PFSK-1 (cell line): ENCODE results near the gene GPR39.

Experiments
- FOXP2 ChIP-seq: optimal IDR thresholded peaks from 2 replicates; pipeline ENCODE3; 2011; ENCODE audit warnings: borderline replicate concordance, control low read depth, inconsistent platforms; ENCODE audit not compliant: insufficient read depth; ENCODE audit errors: extremely low read length, extremely low read depth
- POLR2AphosphoS5 ChIP-seq: IDR thresholded peaks from 2 replicates; pipeline ENCODE4 v1.6.1; 2012; ENCODE audit warnings: low read depth, mild to moderate bottlenecking, control low read depth, low read length, moderate library complexity
- REST ChIP-seq, 2 experiments: IDR thresholded peaks; 2 replicates each; pipeline versions ENCODE4 v1.6.1 to v1.8.0; 2011 to 2012; ENCODE audit warnings: low read depth in 2 of 2, low read length in 2 of 2, control low read depth in 1 of 2, inconsistent platforms in 1 of 2, mild to moderate bottlenecking in 1 of 2, moderate library complexity in 1 of 2; ENCODE audit not compliant: insufficient read depth in 1 of 2
- SIN3A ChIP-seq: IDR thresholded peaks from 2 replicates; pipeline ENCODE4 v1.6.1; 2012; ENCODE audit warnings: mild to moderate bottlenecking, low read length, moderate library complexity, borderline replicate concordance; ENCODE audit not compliant: insufficient read depth
- TAF1 ChIP-seq: IDR thresholded peaks from 2 replicates; pipeline ENCODE4 v1.6.1; 2012; ENCODE audit warnings: low read length, control low read depth, borderline replicate concordance; ENCODE audit not compliant: insufficient read depth

Gene GPR39

GRCh38 chr2:132547090-132547687 is 130.6 kb downstream of the GPR39 start:
- no peak for TF ChIP-seq FOXP2
- no peak for TF ChIP-seq TAF1
- no peak for TF ChIP-seq POLR2AphosphoS5
- TF ChIP-seq SIN3A: no peak
- TF ChIP-seq REST (IDR thresholded peaks at IDR 0.05; ENCODE audit: insufficient read depth in 1 of 2, low read depth in 2 of 2, low read length in 2 of 2): no peak

DNA sequence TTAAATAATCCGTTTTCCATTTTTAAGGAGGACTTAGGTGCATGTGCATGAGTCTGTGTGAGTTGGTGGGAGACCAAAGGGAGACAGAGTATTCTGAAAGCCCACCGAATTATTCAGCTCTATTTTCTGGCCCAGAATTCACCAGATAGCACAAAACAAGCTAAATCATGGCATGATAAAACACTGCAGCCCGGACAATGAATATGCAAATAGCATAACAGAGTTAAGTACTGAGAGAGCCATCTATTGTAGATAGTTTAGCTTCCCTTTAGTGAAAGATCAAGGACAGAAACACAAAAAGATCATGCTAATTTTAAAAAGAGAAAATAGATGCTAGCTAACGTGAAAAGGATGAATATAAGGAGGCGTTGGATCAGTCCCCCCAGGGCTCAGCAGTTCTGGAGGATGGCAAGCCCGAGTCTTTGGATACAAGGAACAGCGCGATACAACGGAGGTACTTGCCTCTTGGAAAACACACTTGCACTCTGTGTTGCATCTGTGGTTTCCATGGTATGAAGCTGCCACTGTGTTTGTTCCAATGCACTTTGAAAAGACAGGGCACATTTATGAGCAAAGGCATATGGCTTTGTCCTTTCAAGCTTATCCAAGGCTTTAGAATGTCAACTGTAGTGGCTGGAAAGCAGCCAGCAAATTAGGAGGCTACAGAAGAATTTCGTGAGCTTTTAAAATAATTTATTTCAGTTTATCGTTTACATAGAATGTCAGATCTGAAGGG is 133.5 kb downstream of the GPR39 start:
- no peak for TF ChIP-seq POLR2AphosphoS5
- TF ChIP-seq FOXP2: no peak
- no peak for TF ChIP-seq REST (IDR thresholded peaks at IDR 0.05; ENCODE audit: insufficient read depth in 1 of 2, low read depth in 2 of 2, low read length in 2 of 2)
- TF ChIP-seq TAF1: no peak

GRCh38 chr2:132550946-132551345 is 134.3 kb downstream of the GPR39 start:
- TF ChIP-seq FOXP2 (no peak), POLR2AphosphoS5 (no peak), REST (IDR thresholded peaks at IDR 0.05; ENCODE audit: insufficient read depth in 1 of 2, low read depth in 2 of 2, low read length in 2 of 2) (no peak), SIN3A (no peak), TAF1 (no peak)

GRCh38 chr2:132557694-132558093 is 141.1 kb downstream of the GPR39 start:
- TF ChIP-seq REST (IDR thresholded peaks at IDR 0.05; ENCODE audit: insufficient read depth in 1 of 2, low read depth in 2 of 2, low read length in 2 of 2): no peak
- TF ChIP-seq FOXP2: no peak
- TF ChIP-seq SIN3A: no peak
- TF ChIP-seq TAF1: no peak
- TF ChIP-seq POLR2AphosphoS5: no peak

- TF ChIP-seq FOXP2 (no peak), REST (IDR thresholded peaks at IDR 0.05; ENCODE audit: insufficient read depth in 1 of 2, low read depth in 2 of 2, low read length in 2 of 2) (no peak), SIN3A (no peak), POLR2AphosphoS5 (no peak), TAF1 (no peak)
These were observed 142.7 kb downstream of the GPR39 start for GRCh38 chr2:132559326-132559725.
